AG04450 (cell line): ENCODE measurements around the gene SPATA20. TPM values are rescaled to one million over a fixed set of nuclear protein-coding genes. Genes with fewer than 3 reads are reported as not detected.

Experiments
- CTCF ChIA-PET: fragments of 300-600, 350-600 bp; formaldehyde crosslinking; extraction: SDS; loops from one replicate; lab custom pipeline; 2022; ENCODE audit warnings: antibody characterized with exemption, inconsistent platforms; lab: Charles Lee
- POLR2A ChIA-PET: fragments of 350-600 bp; formaldehyde crosslinking; extraction: SDS; loops from one replicate; lab custom pipeline; 2021; ENCODE audit warnings: antibody characterized with exemption, inconsistent platforms; lab: Yijun Ruan, JAX
- DNase-seq: peaks from one replicate; pipeline ENCODE4 v3.0.0-alpha.2; 2011; ENCODE audit warnings: low read depth, low spot score
- H3K27ac ChIP-seq: one replicate; pipeline ENCODE4 v1.5.1; 2012; ENCODE audit warnings: low read depth, low read length, control low read depth
- H3K27me3 ChIP-seq: one replicate; pipeline ENCODE4 v1.6.0; 2012; ENCODE audit warnings: low read length; ENCODE audit not compliant: control insufficient read depth, insufficient read depth
- H3K4me3 ChIP-seq: 2 replicates; pipeline ENCODE4 v1.5.1; 2011; ENCODE audit warnings: mild to moderate bottlenecking, low read depth, low read length, control low read depth
- H3K9me3 ChIP-seq: 2 replicates; pipeline ENCODE4 v1.5.1; 2012; ENCODE audit warnings: low read length; ENCODE audit not compliant: control insufficient read depth, insufficient read depth
- CTCF ChIP-seq: IDR thresholded peaks from 2 replicates; pipeline ENCODE4 v1.5.1; 2011; ENCODE audit warnings: low read depth, low read length, control low read depth, inconsistent platforms
- polyA minus RNA-seq: library from RNA; depleted of rRNA, polyadenylated mRNA; stranded (reverse); fragments of >200 nt; gene quantifications from 2 replicates; pipeline ENCODE4 v1.2.3, GENCODE V29; 2011; rRNA and poly(A)+ RNA removed
- polyA plus RNA-seq: library from polyadenylated mRNA; depleted of rRNA; stranded (reverse); fragments of >200 nt; gene quantifications from 2 replicates; pipeline ENCODE4 v1.2.3, GENCODE V29; 2011; rRNA removed

Gene SPATA20
- polyA plus RNA-seq (17.1 and 25.1 TPM in 2 replicates), polyA minus RNA-seq (19.9 and 31.0 TPM in 2 replicates)

GRCh38 chr17:50547035-50547735 lies at the start of gene SPATA20:
TSS of gene SPATA20 (plus strand) at chr17:50547174. CDS start at chr17:50547209, 35 bp downstream.
- H3K4me3 ChIP-seq, result peak within 1 kb of the TSS; percentile 73
- ChIA-PET POLR2A (interaction anchor here (0.5 to 0.6 kb wide), 2 partner anchors 77 to 125 kb away, joined by 3 to 7 read pairs; no protein-coding TSS in a partner anchor), CTCF (interaction anchor here (0.6 to 7.5 kb wide), 6 partner anchors 134 to 295 kb away, joined by 3 to 192 read pairs (median 3); no protein-coding TSS in a partner anchor)
- peak; percentile 95 for TF ChIP-seq CTCF
- no peak within 1 kb of the TSS for H3K27ac ChIP-seq
- H3K27me3 ChIP-seq, result no peaks in the 10 kb centered on the region
- no peaks in the 10 kb centered on the region for H3K9me3 ChIP-seq
- DNase-seq, result peak; percentile 63

DNA sequence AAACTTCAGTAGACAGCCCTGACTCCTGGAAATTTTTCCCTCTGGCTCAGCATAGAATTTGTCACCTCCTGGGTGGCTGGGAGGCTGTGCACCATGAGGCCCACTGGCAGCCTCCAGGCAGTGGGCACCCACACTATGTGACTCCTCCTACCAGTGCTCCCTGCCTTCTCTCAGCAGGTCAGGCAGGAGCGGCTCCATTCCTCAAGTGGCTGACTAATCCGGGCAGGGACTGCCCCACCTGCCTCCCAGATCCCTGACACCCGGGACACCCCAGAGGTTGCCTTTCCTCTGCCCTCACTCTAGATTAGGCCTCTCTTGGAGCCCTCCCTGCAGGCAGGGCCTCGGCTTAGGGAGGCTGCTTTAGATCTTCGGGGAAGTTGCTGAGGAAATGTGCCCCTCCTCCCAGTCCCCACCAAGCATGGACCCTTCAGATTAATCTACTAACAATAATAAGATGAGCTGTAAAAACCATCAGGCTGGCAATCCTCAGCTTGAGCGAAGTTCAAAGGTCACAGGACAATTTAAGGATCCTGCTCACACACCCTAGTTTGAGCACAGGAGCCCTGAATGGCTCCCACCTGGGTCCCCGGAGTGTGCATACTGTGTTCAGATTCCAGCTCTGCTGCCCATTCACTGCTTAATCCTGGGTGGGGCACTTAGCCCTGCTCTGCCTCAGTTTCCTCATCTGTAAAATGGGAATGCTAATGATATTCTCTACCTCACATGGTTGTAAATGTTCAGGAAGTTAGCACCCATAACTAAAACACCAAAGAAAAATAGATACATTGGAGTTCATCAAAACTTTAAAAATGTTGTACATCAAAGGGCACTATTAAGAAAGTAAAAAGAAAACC lies 48.7 kb upstream of the SPATA20 start:
- no peak overlapping the region for H3K27ac ChIP-seq
- no peak for DNase-seq
- H3K9me3 ChIP-seq, result no peaks in the 10 kb centered on the region
- no peak overlapping the region for H3K4me3 ChIP-seq
- POLR2A ChIA-PET, result no interaction called here
- H3K27me3 ChIP-seq, result peaks cover 2% of the 10 kb centered on the region
- no peak for TF ChIP-seq CTCF
- CTCF ChIA-PET, result interaction anchor here (0.7 kb wide), 1 partner anchor 209 kb away, joined by 8 read pairs; no protein-coding TSS in a partner anchor

DNA sequence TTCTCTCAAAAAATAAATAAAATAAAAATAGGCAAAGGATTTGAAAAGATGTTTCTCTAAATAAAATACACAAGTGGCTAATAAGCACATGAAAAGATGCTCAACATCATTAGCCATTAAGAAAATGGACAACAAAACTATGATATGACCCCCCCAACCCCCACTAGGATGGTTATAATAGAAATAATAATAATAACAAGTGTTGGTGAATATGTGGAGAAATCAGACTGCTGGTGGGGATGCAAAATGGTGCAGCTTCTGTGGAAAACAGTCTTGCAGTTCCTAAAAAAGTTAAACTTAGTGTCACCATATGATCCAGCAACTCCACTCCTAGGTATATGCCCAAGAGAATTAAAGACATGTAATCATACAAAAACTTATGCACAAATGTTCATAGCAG lies 47.7 kb upstream of the SPATA20 start:
- Histone ChIP-seq H3K27me3 (peaks cover 2% of the 10 kb centered on the region), H3K27ac (no peak overlapping the region), H3K9me3 (no peaks in the 10 kb centered on the region), H3K4me3 (no peak overlapping the region)
- ChIA-PET POLR2A (no interaction called here), CTCF (no interaction called here)
- no peak for DNase-seq
- no peak for TF ChIP-seq CTCF

- CTCF ChIA-PET, result no interaction called here
- Histone ChIP-seq H3K27ac (no peak overlapping the region), H3K27me3 (peaks cover 2% of the 10 kb centered on the region), H3K4me3 (no peak overlapping the region), H3K9me3 (no peaks in the 10 kb centered on the region)
- no peak for TF ChIP-seq CTCF
- DNase-seq, result no peak
- POLR2A ChIA-PET, result no interaction called here
Observed at GRCh38 chr17:50499721-50500120, 47.3 kb upstream of the SPATA20 start.
